Stimulated activated memory B cell treated with anti-CD40 and anti-IgM and Interleukin-4, amounts not matched to agents 10 μg/mL and 1 μg/mL and 100 μg/mL, for 72 hours (primary cell): ENCODE measurements around the gene SEMA4F.
A peak's percentile ranks its signal among the peaks of the same experiment; 100 is the strongest.

Experiments used
- ATAC-seq: fragments of 150-1000 bp; cut with Tn5 transposase; 2 replicates; pipeline ENCODE4 v1.10.0; 2021
- H3K27ac Mint-ChIP-seq: one replicate; pipeline ENCODE4 v1.8.0; 2022; ENCODE audit warnings: mild to moderate bottlenecking, mixed read lengths
- H3K27me3 Mint-ChIP-seq: one replicate; pipeline ENCODE4 v1.8.0; 2022; ENCODE audit warnings: mixed read lengths
- H3K36me3 Mint-ChIP-seq: one replicate; pipeline ENCODE4 v1.8.0; 2022; ENCODE audit warnings: mixed read lengths
- H3K4me1 Mint-ChIP-seq: one replicate; pipeline ENCODE4 v1.8.0; 2022; ENCODE audit warnings: mixed read lengths
- H3K4me3 Mint-ChIP-seq: one replicate; pipeline ENCODE4 v1.8.0; 2022; ENCODE audit warnings: mild to moderate bottlenecking, moderate library complexity, mixed read lengths
- H3K9me3 Mint-ChIP-seq: one replicate; pipeline ENCODE4 v1.8.0; 2022; ENCODE audit warnings: mixed read lengths

The SEMA4F gene

GRCh38 chr2:74712223-74713053 is 58.4 kb downstream of the SEMA4F start:
- no peak overlapping the region for H3K4me3 Mint-ChIP-seq
- no peak for ATAC-seq
- H3K27me3 Mint-ChIP-seq: no peaks in the 10 kb centered on the region
- no peak overlapping the region for H3K27ac Mint-ChIP-seq
- H3K4me1 Mint-ChIP-seq: peaks cover 11% of the 10 kb centered on the region
- no peaks in the 10 kb centered on the region for H3K9me3 Mint-ChIP-seq
- peaks cover 3% of the 10 kb centered on the region for H3K36me3 Mint-ChIP-seq

GRCh38 chr2:74714691-74715080 is 60.6 kb downstream of the SEMA4F start:
- Mint-ChIP-seq H3K27me3 (no peaks in the 10 kb centered on the region), H3K9me3 (no peaks in the 10 kb centered on the region), H3K36me3 (no peaks in the 10 kb centered on the region), H3K4me3 (no peak overlapping the region), H3K27ac (no peak overlapping the region), H3K4me1 (peaks cover 11% of the 10 kb centered on the region)
- no peak for ATAC-seq

GRCh38 chr2:74715081-74715791 is 61.2 kb downstream of the SEMA4F start:
- peak overlapping the region; percentile 80 for H3K4me3 Mint-ChIP-seq
- H3K27ac Mint-ChIP-seq: no peak overlapping the region
- no peaks in the 10 kb centered on the region for H3K27me3 Mint-ChIP-seq
- H3K9me3 Mint-ChIP-seq: no peaks in the 10 kb centered on the region
- peak; percentile 89 for ATAC-seq
- H3K36me3 Mint-ChIP-seq: no peaks in the 10 kb centered on the region
- H3K4me1 Mint-ChIP-seq: peaks cover 11% of the 10 kb centered on the region

GRCh38 chr2:74715880-74716279 is 61.8 kb downstream of the SEMA4F start:
- Mint-ChIP-seq H3K4me3 (peak overlapping the region; percentile 80), H3K9me3 (no peaks in the 10 kb centered on the region), H3K27me3 (no peaks in the 10 kb centered on the region), H3K27ac (no peak overlapping the region), H3K36me3 (no peaks in the 10 kb centered on the region), H3K4me1 (peaks cover 11% of the 10 kb centered on the region)
- no peak for ATAC-seq

GRCh38 chr2:74719066-74719465 is 65.0 kb downstream of the SEMA4F start:
- peaks cover 11% of the 10 kb centered on the region for H3K4me1 Mint-ChIP-seq
- no peak for ATAC-seq
- H3K27me3 Mint-ChIP-seq: peaks cover 10% of the 10 kb centered on the region
- H3K36me3 Mint-ChIP-seq: no peaks in the 10 kb centered on the region
- no peak overlapping the region for H3K4me3 Mint-ChIP-seq
- no peaks in the 10 kb centered on the region for H3K9me3 Mint-ChIP-seq
- H3K27ac Mint-ChIP-seq: no peak overlapping the region

- no peaks in the 10 kb centered on the region for H3K9me3 Mint-ChIP-seq
- no peak overlapping the region for H3K27ac Mint-ChIP-seq
- no peaks in the 10 kb centered on the region for H3K4me1 Mint-ChIP-seq
- ATAC-seq: no peak
- H3K36me3 Mint-ChIP-seq: no peaks in the 10 kb centered on the region
- peaks cover 10% of the 10 kb centered on the region for H3K27me3 Mint-ChIP-seq
- no peak overlapping the region for H3K4me3 Mint-ChIP-seq
Measured at GRCh38 chr2:74721316-74721715, 67.3 kb downstream of the SEMA4F start.

GRCh38 chr2:74724496-74724895 is 70.4 kb downstream of the SEMA4F start:
- Mint-ChIP-seq H3K27ac (no peak overlapping the region), H3K27me3 (peaks cover 10% of the 10 kb centered on the region), H3K9me3 (peaks cover 3% of the 10 kb centered on the region), H3K4me1 (no peaks in the 10 kb centered on the region), H3K36me3 (no peaks in the 10 kb centered on the region), H3K4me3 (no peak overlapping the region)
- ATAC-seq: no peak

GRCh38 chr2:74725287-74725686 is 71.2 kb downstream of the SEMA4F start:
- no peaks in the 10 kb centered on the region for H3K36me3 Mint-ChIP-seq
- peaks cover 3% of the 10 kb centered on the region for H3K9me3 Mint-ChIP-seq
- H3K27ac Mint-ChIP-seq: no peak overlapping the region
- H3K27me3 Mint-ChIP-seq: peaks cover 12% of the 10 kb centered on the region
- H3K4me3 Mint-ChIP-seq: no peak overlapping the region
- no peak for ATAC-seq
- H3K4me1 Mint-ChIP-seq: no peaks in the 10 kb centered on the region

GRCh38 chr2:74728842-74729241 is 74.8 kb downstream of the SEMA4F start:
- no peak for ATAC-seq
- H3K36me3 Mint-ChIP-seq: no peaks in the 10 kb centered on the region
- no peak overlapping the region for H3K27ac Mint-ChIP-seq
- H3K4me1 Mint-ChIP-seq: no peaks in the 10 kb centered on the region
- H3K9me3 Mint-ChIP-seq: peaks cover 3% of the 10 kb centered on the region
- peaks cover 16% of the 10 kb centered on the region for H3K27me3 Mint-ChIP-seq
- no peak overlapping the region for H3K4me3 Mint-ChIP-seq

- no peak for ATAC-seq
- no peaks in the 10 kb centered on the region for H3K36me3 Mint-ChIP-seq
- H3K4me3 Mint-ChIP-seq: no peak overlapping the region
- peaks cover 25% of the 10 kb centered on the region for H3K27me3 Mint-ChIP-seq
- H3K4me1 Mint-ChIP-seq: no peaks in the 10 kb centered on the region
- no peak overlapping the region for H3K27ac Mint-ChIP-seq
- H3K9me3 Mint-ChIP-seq: peaks cover 3% of the 10 kb centered on the region
Measured at GRCh38 chr2:74730530-74730929, 76.5 kb downstream of the SEMA4F start.
